ENCODE results near the gene PLCG1.

Gene PLCG1

GRCh38 chr20:41219824-41220223 is 82.5 kb downstream of the PLCG1 start:
- DNase-seq, result no peak

- DNase-seq, result no peak
These were observed 84.4 kb downstream of the PLCG1 start for GRCh38 chr20:41221614-41222218.

GRCh38 chr20:41222296-41222695 is 85.0 kb downstream of the PLCG1 start:
- no peak for DNase-seq

- DNase-seq, result no peak
These were observed 85.4 kb downstream of the PLCG1 start for GRCh38 chr20:41222703-41223102.

GRCh38 chr20:41223112-41223511 is 85.8 kb downstream of the PLCG1 start:
- DNase-seq, result no peak

GRCh38 chr20:41224281-41224680 is 86.9 kb downstream of the PLCG1 start:
- DNase-seq, result no peak

GRCh38 chr20:41225091-41225490 is 87.7 kb downstream of the PLCG1 start:
- no peak for DNase-seq

- DNase-seq, result no peak
These were observed 89.1 kb downstream of the PLCG1 start for GRCh38 chr20:41226426-41226825.
